Measurements from ENCODE around the gene C1QL1. TPM values are rescaled to one million over a fixed set of nuclear protein-coding genes. Genes with fewer than 3 reads are reported as not detected.

C1QL1 gene
- total and polyA plus RNA-seq, 7 experiments from 2014 or later = 0.29 TPM; not detected in 6

DNA sequence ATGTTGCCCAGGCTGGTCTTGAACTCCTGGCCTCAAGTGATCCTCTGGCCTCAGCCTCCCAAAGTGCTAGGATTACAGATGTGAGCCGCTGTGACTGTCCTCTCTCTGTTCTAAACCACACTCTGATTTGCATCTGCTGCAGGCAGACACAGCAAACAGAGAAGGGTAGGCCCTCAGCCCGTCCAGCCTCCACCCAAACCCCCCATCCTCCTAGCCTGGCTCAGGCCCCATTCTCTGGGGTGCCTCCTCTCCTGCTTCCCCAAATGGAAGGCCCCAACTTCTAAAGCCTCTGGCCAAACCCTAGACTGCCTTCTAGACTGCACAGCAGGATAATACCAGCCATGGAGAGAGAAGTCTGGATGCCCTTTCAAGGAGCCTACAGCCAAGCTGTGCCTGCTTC, 48.7 kb downstream of the C1QL1 start:
- no peak for ATAC-seq
- intact Hi-C loops (cut with micrococcal nuclease) = no loop called here
- Histone ChIP-seq H3K4me1 (ENCODE audit: control insufficient read depth in 2 of 2, insufficient read depth in 2 of 2, low read length in 2 of 2) (no peaks in the 10 kb centered on the region), H3K27me3 (ENCODE audit: control insufficient read depth in 2 of 2, insufficient read depth in 2 of 2, low read length in 2 of 2) (no peaks in the 10 kb centered on the region), H3K4me3 (ENCODE audit: low read length) (no peak overlapping the region), H3K9me3 (ENCODE audit: control insufficient read depth in 2 of 3, low read length in 3 of 3) (no peaks in the 10 kb centered on the region), H3K36me3 (ENCODE audit: control insufficient read depth in 2 of 3, insufficient read depth in 3 of 3, low read length in 3 of 3) (no peaks in the 10 kb centered on the region), H3K27ac (ENCODE audit: low read depth, low read length) (no peak overlapping the region)
- no peaks in the 10 kb centered on the region for H3K36me3 Mint-ChIP-seq
- no peak overlapping the region for H3K4me3 Mint-ChIP-seq
- H3K27me3 Mint-ChIP-seq = peaks cover 0 to 47% (median 19%) of the 10 kb centered on the region in 5 donors
- CTCF ChIA-PET = interaction anchor here (1.1 to 2.6 kb wide), 3 partner anchors 101 to 180 kb away, joined by 5 to 19 read pairs (median 12); no protein-coding TSS in a partner anchor
- no peaks in the 10 kb centered on the region for H3K4me1 Mint-ChIP-seq
- DNase-seq = no peak
- no peak overlapping the region for H3K27ac Mint-ChIP-seq
- H3K9me3 Mint-ChIP-seq = no peaks in the 10 kb centered on the region
- POLR2A ChIA-PET = no interaction called here

DNA sequence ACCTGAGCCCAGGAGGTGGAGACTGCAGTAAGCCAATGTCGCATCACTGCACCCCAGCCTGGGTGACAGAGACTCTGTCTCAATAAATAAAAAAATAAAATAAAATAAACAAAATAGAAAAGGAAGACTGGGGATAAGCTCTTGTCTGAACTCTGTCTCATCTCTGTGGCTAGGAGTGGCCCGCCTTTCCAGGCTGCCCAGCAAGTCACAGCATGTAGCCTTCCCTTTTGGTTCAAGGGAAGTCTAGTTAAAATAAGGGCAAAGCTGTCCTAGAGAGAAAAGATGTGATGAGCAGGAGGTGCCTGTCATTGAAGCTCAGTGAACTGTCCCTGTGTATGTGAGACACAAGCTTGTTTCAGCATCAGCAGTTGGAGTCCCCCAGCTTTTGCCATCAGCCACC, 50.1 kb downstream of the C1QL1 start:
- H3K4me3 Mint-ChIP-seq = no peak overlapping the region
- ATAC-seq = no peak
- ChIA-PET CTCF (interaction anchor here (1.3 to 1.9 kb wide), 2 partner anchors 100 to 181 kb away, joined by 3 to 11 read pairs; no protein-coding TSS in a partner anchor), POLR2A (no interaction called here)
- no peaks in the 10 kb centered on the region for H3K36me3 ChIP-seq (ENCODE audit: control insufficient read depth in 2 of 3, insufficient read depth in 3 of 3, low read length in 3 of 3)
- no peaks in the 10 kb centered on the region for H3K9me3 Mint-ChIP-seq
- no peak overlapping the region for H3K27ac Mint-ChIP-seq
- H3K27me3 ChIP-seq (ENCODE audit: control insufficient read depth in 2 of 2, insufficient read depth in 2 of 2, low read length in 2 of 2) = no peaks in the 10 kb centered on the region
- H3K4me1 Mint-ChIP-seq = peaks cover 0 to 6% (median 4%) of the 10 kb centered on the region in 7 donors
- H3K9me3 ChIP-seq (ENCODE audit: control insufficient read depth in 2 of 3, low read length in 3 of 3) = no peaks in the 10 kb centered on the region
- no peak for DNase-seq
- no peak overlapping the region for H3K4me3 ChIP-seq (ENCODE audit: low read length)
- peaks cover 5 to 59% (median 27%) of the 10 kb centered on the region in 5 donors for H3K27me3 Mint-ChIP-seq
- no peak overlapping the region for H3K27ac ChIP-seq (ENCODE audit: low read depth, low read length)
- H3K36me3 Mint-ChIP-seq = no peaks in the 10 kb centered on the region
- intact Hi-C loops (cut with micrococcal nuclease) = no loop called here
- no peaks in the 10 kb centered on the region for H3K4me1 ChIP-seq (ENCODE audit: control insufficient read depth in 2 of 2, insufficient read depth in 2 of 2, low read length in 2 of 2)

DNA sequence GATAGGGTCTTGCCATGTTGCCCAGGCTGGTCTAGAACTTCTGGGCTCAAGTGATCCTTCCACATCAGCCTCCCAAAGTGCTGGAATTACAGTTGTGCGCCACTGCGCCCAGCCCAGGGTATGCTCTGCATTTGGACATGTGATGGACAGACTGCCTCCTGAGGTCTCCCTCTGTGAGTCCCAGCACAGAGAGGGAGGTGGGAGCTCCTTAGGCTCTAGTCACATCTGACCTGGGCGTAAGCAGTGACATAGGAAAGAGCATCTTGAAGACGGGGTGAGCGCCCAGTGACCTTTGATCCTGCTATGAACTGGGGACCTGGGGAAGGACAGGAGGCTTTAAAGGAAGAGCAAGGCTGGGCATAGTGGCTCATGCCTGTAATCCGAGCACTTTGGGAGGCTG, 50.6 kb downstream of the C1QL1 start:
- intact Hi-C loops (cut with micrococcal nuclease) = no loop called here
- Histone ChIP-seq H3K9me3 (ENCODE audit: control insufficient read depth in 2 of 3, low read length in 3 of 3) (no peaks in the 10 kb centered on the region), H3K4me1 (ENCODE audit: control insufficient read depth in 2 of 2, insufficient read depth in 2 of 2, low read length in 2 of 2) (no peaks in the 10 kb centered on the region), H3K36me3 (ENCODE audit: control insufficient read depth in 2 of 3, insufficient read depth in 3 of 3, low read length in 3 of 3) (no peaks in the 10 kb centered on the region), H3K27me3 (ENCODE audit: control insufficient read depth in 2 of 2, insufficient read depth in 2 of 2, low read length in 2 of 2) (no peaks in the 10 kb centered on the region), H3K27ac (ENCODE audit: low read depth, low read length) (no peak overlapping the region), H3K4me3 (ENCODE audit: low read length) (no peak overlapping the region)
- Mint-ChIP-seq H3K4me1 (peaks cover 2 to 8% (median 4%) of the 10 kb centered on the region in 7 donors), H3K9me3 (no peaks in the 10 kb centered on the region), H3K36me3 (no peaks in the 10 kb centered on the region), H3K27ac (peak overlapping the region in 2 of 9 donors; percentile 8 to 14), H3K4me3 (no peak overlapping the region), H3K27me3 (peaks cover 9 to 59% (median 26%) of the 10 kb centered on the region in 5 donors)
- no peak for ATAC-seq
- POLR2A ChIA-PET = no interaction called here
- CTCF ChIA-PET = interaction anchor here (1.3 to 1.9 kb wide), 2 partner anchors 101 to 182 kb away, joined by 3 to 11 read pairs; no protein-coding TSS in a partner anchor
- DNase-seq = no peak

DNA sequence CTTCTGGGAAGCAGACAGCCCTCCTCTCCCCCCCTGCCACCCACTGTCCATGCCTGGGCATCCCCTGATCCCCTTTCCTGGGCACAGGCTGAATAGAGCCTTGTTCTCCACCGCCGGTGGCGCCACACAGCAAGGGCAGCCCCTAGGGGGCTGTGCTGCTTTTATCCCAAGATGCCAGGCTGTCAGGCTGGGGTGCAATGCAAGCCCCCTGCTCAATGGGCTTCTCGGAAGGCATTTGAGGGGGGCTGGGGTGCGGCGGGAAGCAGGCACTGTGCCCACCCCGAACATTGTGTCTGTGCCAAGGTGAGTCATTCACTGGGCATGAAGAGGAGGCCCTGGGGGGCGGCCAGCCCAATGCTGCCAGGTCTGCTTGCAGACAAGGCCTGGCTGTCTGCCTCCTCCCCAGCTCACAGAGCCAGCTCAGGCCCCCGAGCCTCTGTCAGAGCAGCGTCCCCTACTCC, 51.3 kb downstream of the C1QL1 start:
- DNase-seq (no peak), ATAC-seq (no peak)
- peaks cover 3 to 10% (median 5%) of the 10 kb centered on the region in 7 donors for H3K4me1 Mint-ChIP-seq
- H3K36me3 Mint-ChIP-seq = no peaks in the 10 kb centered on the region
- no peak overlapping the region for H3K4me3 Mint-ChIP-seq
- no peak overlapping the region for H3K27ac ChIP-seq (ENCODE audit: low read depth, low read length)
- H3K9me3 Mint-ChIP-seq = no peaks in the 10 kb centered on the region
- ChIA-PET CTCF (interaction anchor here (0.7 kb wide), 1 partner anchor 333 kb away, joined by 6 read pairs; no protein-coding TSS in a partner anchor), POLR2A (no interaction called here)
- peaks cover 12 to 59% (median 24%) of the 10 kb centered on the region in 5 donors for H3K27me3 Mint-ChIP-seq
- no peak overlapping the region for H3K4me3 ChIP-seq (ENCODE audit: low read length)
- intact Hi-C loops (cut with micrococcal nuclease) = no loop called here
- no peaks in the 10 kb centered on the region for H3K36me3 ChIP-seq (ENCODE audit: control insufficient read depth in 2 of 3, insufficient read depth in 3 of 3, low read length in 3 of 3)
- H3K27me3 ChIP-seq (ENCODE audit: control insufficient read depth in 2 of 2, insufficient read depth in 2 of 2, low read length in 2 of 2) = no peaks in the 10 kb centered on the region
- H3K4me1 ChIP-seq (ENCODE audit: control insufficient read depth in 2 of 2, insufficient read depth in 2 of 2, low read length in 2 of 2) = no peaks in the 10 kb centered on the region
- H3K9me3 ChIP-seq (ENCODE audit: control insufficient read depth in 2 of 3, low read length in 3 of 3) = no peaks in the 10 kb centered on the region
- H3K27ac Mint-ChIP-seq = no peak overlapping the region

DNA sequence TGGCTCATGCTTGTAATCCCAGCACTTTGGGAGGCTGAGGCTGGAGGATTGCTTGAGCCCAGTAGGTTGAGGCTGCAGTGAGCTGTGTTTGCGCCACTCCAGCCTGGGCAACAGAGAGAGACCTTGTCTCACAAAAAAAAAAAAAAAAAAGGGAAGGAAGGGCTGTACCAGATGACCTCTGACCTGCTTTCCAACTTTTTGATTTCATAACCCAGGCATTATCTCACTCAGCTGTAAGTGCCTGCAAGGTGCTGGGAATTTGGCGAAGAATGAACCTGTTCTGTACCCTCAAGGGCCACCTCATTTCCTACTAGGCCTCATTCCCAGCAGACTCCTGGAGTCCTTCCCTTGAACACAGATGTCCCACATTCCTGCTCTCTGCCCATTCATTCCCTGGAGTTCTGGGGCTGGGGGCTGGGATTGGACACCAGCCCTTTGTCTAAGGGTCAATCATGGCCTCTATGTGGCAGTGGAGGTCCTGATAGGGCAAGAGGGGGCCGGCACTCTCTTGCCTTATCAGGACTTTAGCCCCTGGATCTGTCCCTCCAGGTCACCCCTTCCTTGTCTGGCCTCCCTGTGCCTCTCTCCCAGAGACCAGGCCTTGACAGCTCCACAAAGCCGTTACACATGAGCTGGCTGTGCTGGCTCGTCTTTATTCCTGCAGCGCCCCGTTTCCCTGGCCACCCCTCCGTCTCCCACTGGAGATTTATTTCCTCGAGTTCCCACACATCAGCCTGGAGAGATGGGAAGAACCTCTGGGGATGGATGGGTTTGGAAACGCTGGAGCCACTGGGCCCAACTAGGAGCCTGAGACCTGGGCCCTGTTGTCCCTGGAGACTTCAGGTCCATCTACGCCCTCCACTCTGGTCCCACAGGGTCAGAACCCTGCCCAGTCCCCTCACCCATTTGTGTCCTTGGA, 52.0 kb downstream of the C1QL1 start:
- Histone ChIP-seq H3K27ac (ENCODE audit: low read depth, low read length) (no peak overlapping the region), H3K27me3 (ENCODE audit: control insufficient read depth in 2 of 2, insufficient read depth in 2 of 2, low read length in 2 of 2) (no peaks in the 10 kb centered on the region), H3K36me3 (ENCODE audit: control insufficient read depth in 2 of 3, insufficient read depth in 3 of 3, low read length in 3 of 3) (no peaks in the 10 kb centered on the region), H3K4me1 (ENCODE audit: control insufficient read depth in 2 of 2, insufficient read depth in 2 of 2, low read length in 2 of 2) (no peaks in the 10 kb centered on the region), H3K4me3 (ENCODE audit: low read length) (no peak overlapping the region), H3K9me3 (ENCODE audit: control insufficient read depth in 2 of 3, low read length in 3 of 3) (no peaks in the 10 kb centered on the region)
- Mint-ChIP-seq H3K4me1 (peaks cover 4 to 10% (median 6%) of the 10 kb centered on the region in 7 donors), H3K27ac (no peak overlapping the region), H3K4me3 (no peak overlapping the region), H3K27me3 (peaks cover 12 to 57% (median 17%) of the 10 kb centered on the region in 5 donors), H3K9me3 (no peaks in the 10 kb centered on the region), H3K36me3 (no peaks in the 10 kb centered on the region)
- CTCF ChIA-PET = interaction anchor here (0.7 kb wide), 1 partner anchor 333 kb away, joined by 6 read pairs; no protein-coding TSS in a partner anchor
- POLR2A ChIA-PET = no interaction called here
- intact Hi-C loops (cut with micrococcal nuclease) = no loop called here
- DNase-seq (no peak), ATAC-seq (no peak)

DNA sequence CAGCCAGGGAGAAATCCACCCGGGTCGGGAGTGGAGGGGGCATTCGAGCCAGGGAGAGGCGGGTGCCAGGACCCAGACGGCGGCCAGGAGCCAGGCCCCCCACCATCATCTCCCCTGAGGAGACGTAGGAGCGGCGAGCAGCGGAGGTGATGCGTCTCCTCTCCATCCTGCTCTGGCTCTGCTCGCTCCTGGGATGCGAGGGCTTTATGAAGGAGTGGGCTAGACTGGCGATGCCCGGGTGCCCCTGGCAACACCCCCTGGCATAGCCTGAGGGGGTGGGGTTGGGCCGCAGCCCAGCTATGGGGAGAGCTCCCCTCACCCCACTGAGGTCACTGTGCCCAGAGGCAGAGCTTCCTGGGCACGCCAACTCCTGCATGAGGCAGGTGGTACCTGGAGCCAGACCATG, 52.8 kb downstream of the C1QL1 start, which contains the start of gene GFAP:
Gene GFAP (minus strand): TSS at position 180 of the 406 bp plus-strand sequence. CDS start 14 bp downstream, at position 166.
- ChIA-PET CTCF (no interaction called here), POLR2A (no interaction called here)
- Mint-ChIP-seq H3K4me1 (peaks cover 6 to 16% (median 10%) of the 10 kb centered on the region in 7 donors), H3K9me3 (peaks cover 0 to 1% (median 0%) of the 10 kb centered on the region in 11 donors), H3K4me3 (no peak within 1 kb of the TSS), H3K27ac (no peak within 1 kb of the TSS), H3K27me3 (peaks cover 13 to 56% (median 19%) of the 10 kb centered on the region in 5 donors), H3K36me3 (no peaks in the 10 kb centered on the region)
- no peak for DNase-seq
- intact Hi-C loops (cut with micrococcal nuclease) = no loop called here
- Histone ChIP-seq H3K9me3 (ENCODE audit: control insufficient read depth in 2 of 3, low read length in 3 of 3) (no peaks in the 10 kb centered on the region), H3K27ac (ENCODE audit: low read depth, low read length) (no peak within 1 kb of the TSS), H3K27me3 (ENCODE audit: control insufficient read depth in 2 of 2, insufficient read depth in 2 of 2, low read length in 2 of 2) (no peaks in the 10 kb centered on the region), H3K4me1 (ENCODE audit: control insufficient read depth in 2 of 2, insufficient read depth in 2 of 2, low read length in 2 of 2) (peaks cover 0 to 5% of the 10 kb centered on the region in 2 donors), H3K36me3 (ENCODE audit: control insufficient read depth in 2 of 3, insufficient read depth in 3 of 3, low read length in 3 of 3) (no peaks in the 10 kb centered on the region), H3K4me3 (ENCODE audit: low read length) (no peak within 1 kb of the TSS)
- no peak for ATAC-seq

Data from naive thymus-derived CD4-positive, alpha-beta T cell (primary cell).